Keratinocyte (primary cell): ENCODE measurements around the gene GPD1. TPM values are rescaled to one million over a fixed set of nuclear protein-coding genes. Genes with fewer than 3 reads are reported as not detected.
A peak's percentile ranks its signal among the peaks of the same experiment; 100 is the strongest.

Experiments used
- DNase-seq: peaks from one replicate; pipeline ENCODE4 v3.0.0-alpha.2; 2011; ENCODE audit warnings: low read depth, missing footprints, low spot score
- FAIRE-seq: peaks from 2 replicates; lab custom pipeline; 2011; peaks lifted over from hg19 to GRCh38; lab: Jason Lieb, UNC
- H2AFZ ChIP-seq: 2 replicates; pipeline ENCODE4 v1.6.0; 2012; ENCODE audit warnings: low read length, control low read depth, inconsistent platforms; ENCODE audit not compliant: control insufficient read depth
- H3K27ac ChIP-seq: 2 replicates; pipeline ENCODE4 v1.5.1; 2011; ENCODE audit warnings: low read length; ENCODE audit not compliant: control insufficient read depth, insufficient read depth
- H3K27me3 ChIP-seq: 3 replicates; pipeline ENCODE4 v1.6.0; 2011; ENCODE audit warnings: low read length; ENCODE audit not compliant: control insufficient read depth, insufficient read depth; ENCODE audit errors: extremely low read depth
- H3K36me3 ChIP-seq, 2 experiments: 2 replicates in 1 of 2; 3 replicates in 1 of 2; pipeline ENCODE4 v1.5.1; 2011; ENCODE audit warnings: low read length in 2 of 2, mild to moderate bottlenecking in 1 of 2; ENCODE audit not compliant: control insufficient read depth in 2 of 2, insufficient read depth in 2 of 2; ENCODE audit errors: extremely low read depth in 1 of 2
- H3K4me1 ChIP-seq: 3 replicates; pipeline ENCODE4 v1.5.1; 2011; ENCODE audit warnings: low read length; ENCODE audit not compliant: control insufficient read depth, insufficient read depth; ENCODE audit errors: extremely low read depth
- H3K4me2 ChIP-seq: 3 replicates; pipeline ENCODE4 v1.6.0; 2011; ENCODE audit warnings: low read depth, low read length; ENCODE audit not compliant: control insufficient read depth, insufficient read depth; ENCODE audit errors: extremely low read depth
- H3K4me3 ChIP-seq, 3 experiments: fragments of 200-600 bp in 1 of 3; sonication (generic) in 1 of 3; 2 replicates in 2 of 3; 3 replicates in 1 of 3; pipeline ENCODE4 v1.5.1; 2011 to 2016; ENCODE audit warnings: low read length in 3 of 3, mild to moderate bottlenecking in 3 of 3, control low read depth in 2 of 3, inconsistent platforms in 1 of 3, low read depth in 1 of 3, mixed read lengths in 1 of 3, mixed run types in 1 of 3, moderate library complexity in 1 of 3; ENCODE audit not compliant: control insufficient read depth in 2 of 3, insufficient read depth in 2 of 3; ENCODE audit errors: extremely low read depth in 1 of 3
- H3K79me2 ChIP-seq: 2 replicates; pipeline ENCODE4 v1.6.0; 2012; ENCODE audit warnings: low read length; ENCODE audit not compliant: control insufficient read depth, insufficient read depth
- H3K9ac ChIP-seq: 3 replicates; pipeline ENCODE4 v1.6.0; 2011; ENCODE audit warnings: low read length; ENCODE audit not compliant: control insufficient read depth, insufficient read depth; ENCODE audit errors: extremely low read depth
- H3K9me1 ChIP-seq: 3 replicates; pipeline ENCODE4 v1.6.0; 2011; ENCODE audit warnings: low read length; ENCODE audit not compliant: control insufficient read depth, insufficient read depth; ENCODE audit errors: extremely low read depth
- H3K9me3 ChIP-seq: 2 replicates; pipeline ENCODE4 v1.5.1; 2012; ENCODE audit warnings: low read depth, low read length; ENCODE audit not compliant: control insufficient read depth
- H4K20me1 ChIP-seq: 3 replicates; pipeline ENCODE4 v1.6.0; 2011; ENCODE audit warnings: low read length; ENCODE audit not compliant: control insufficient read depth, insufficient read depth; ENCODE audit errors: extremely low read depth
- EZH2 ChIP-seq: IDR thresholded peaks from one replicate; pipeline ENCODE4 v1.6.1; 2012; ENCODE audit warnings: inconsistent platforms, mild to moderate bottlenecking, low read length, moderate library complexity
- dilution Hi-C: fragments of 300-500 bp; cut with MboI; formaldehyde crosslinking; loops from one replicate; pipeline ENCODE4 v1.7.0; 2020; ENCODE audit warnings: low sequenced_read_pairs; ENCODE audit not compliant: extremely low pct_ligation_motif_present
- polyA plus RNA-seq, 5 experiments: library from polyadenylated mRNA; depleted of rRNA in 3 of 5; stranded (reverse) in 3 of 5; stranded (forward) in 1 of 5; unstranded in 1 of 5; fragments of >200 nt; gene quantifications; 1 replicate in 1 of 5; 2 replicates in 3 of 5; 3 replicates in 1 of 5; pipeline versions ENCODE4 v1.2.1 to v1.2.3, GENCODE V29; 2011 to 2012; ENCODE audit warnings: missing spikeins in 2 of 5, low read depth in 1 of 5, low replicate concordance in 1 of 5
- TF ChIP-seq, protein P1 (sequence below), 3 experiments: IDR thresholded peaks in 1 of 3; conservative IDR thresholded peaks in 1 of 3; optimal IDR thresholded peaks in 1 of 3; 2 replicates in 2 of 3; 3 replicates in 1 of 3; pipeline versions ENCODE3 to v1.5.1; 2011; ENCODE audit warnings: low read length in 3 of 3, mild to moderate bottlenecking in 3 of 3, moderate library complexity in 2 of 3, control low read depth in 1 of 3, inconsistent platforms in 1 of 3; ENCODE audit not compliant: insufficient read depth in 2 of 3; ENCODE audit errors: extremely low read depth in 1 of 3

Gene GPD1
- polyA plus RNA-seq, 1 donor (not counting 4 experiments of a cell fraction or from before 2014, with no cell fraction given): 0.13 TPM

DNA sequence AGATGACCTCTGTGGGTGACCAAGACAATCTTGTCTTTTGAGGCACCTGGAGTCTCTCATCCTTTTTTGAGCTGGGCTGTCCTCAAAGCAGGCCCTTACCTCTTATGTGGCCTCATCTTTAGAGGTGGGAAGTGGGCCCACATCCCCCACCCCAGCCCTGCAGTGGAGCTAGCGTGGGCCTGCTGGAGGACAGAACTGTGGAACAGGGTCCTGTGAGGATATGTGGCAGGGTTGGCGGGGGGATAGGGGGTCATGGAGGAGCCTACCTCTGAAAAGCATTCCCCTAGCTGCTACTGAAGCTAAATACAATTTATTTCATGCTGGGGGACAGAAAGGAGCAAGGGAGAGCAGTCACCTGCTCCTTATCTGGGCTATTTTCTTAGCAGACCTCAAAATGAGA is 457 bp upstream of the GPD1 start:
- H3K79me2 ChIP-seq: no peaks in the 10 kb centered on the region
- H3K4me3 ChIP-seq: no peak overlapping the region
- no peaks in the 10 kb centered on the region for H3K9me3 ChIP-seq
- no peak for DNase-seq
- H3K27me3 ChIP-seq: no peaks in the 10 kb centered on the region
- peaks cover 14 to 23% of the 10 kb centered on the region in 2 experiments for H3K36me3 ChIP-seq
- H3K4me2 ChIP-seq: no peak overlapping the region
- H3K27ac ChIP-seq: no peak overlapping the region
- no peak overlapping the region for H2AFZ ChIP-seq
- peaks cover 18% of the 10 kb centered on the region for H3K4me1 ChIP-seq
- no peaks in the 10 kb centered on the region for H3K9me1 ChIP-seq
- FAIRE-seq: no peak
- no peak for TF ChIP-seq EZH2
- TF ChIP-seq, protein P1, sequence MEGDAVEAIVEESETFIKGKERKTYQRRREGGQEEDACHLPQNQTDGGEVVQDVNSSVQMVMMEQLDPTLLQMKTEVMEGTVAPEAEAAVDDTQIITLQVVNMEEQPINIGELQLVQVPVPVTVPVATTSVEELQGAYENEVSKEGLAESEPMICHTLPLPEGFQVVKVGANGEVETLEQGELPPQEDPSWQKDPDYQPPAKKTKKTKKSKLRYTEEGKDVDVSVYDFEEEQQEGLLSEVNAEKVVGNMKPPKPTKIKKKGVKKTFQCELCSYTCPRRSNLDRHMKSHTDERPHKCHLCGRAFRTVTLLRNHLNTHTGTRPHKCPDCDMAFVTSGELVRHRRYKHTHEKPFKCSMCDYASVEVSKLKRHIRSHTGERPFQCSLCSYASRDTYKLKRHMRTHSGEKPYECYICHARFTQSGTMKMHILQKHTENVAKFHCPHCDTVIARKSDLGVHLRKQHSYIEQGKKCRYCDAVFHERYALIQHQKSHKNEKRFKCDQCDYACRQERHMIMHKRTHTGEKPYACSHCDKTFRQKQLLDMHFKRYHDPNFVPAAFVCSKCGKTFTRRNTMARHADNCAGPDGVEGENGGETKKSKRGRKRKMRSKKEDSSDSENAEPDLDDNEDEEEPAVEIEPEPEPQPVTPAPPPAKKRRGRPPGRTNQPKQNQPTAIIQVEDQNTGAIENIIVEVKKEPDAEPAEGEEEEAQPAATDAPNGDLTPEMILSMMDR (optimal IDR thresholded peaks at IDR 0.05 in 1 of 3, IDR thresholded peaks at IDR 0.05 in 1 of 3, conservative IDR thresholded peaks at IDR 0.05 in 1 of 3; ENCODE audit: extremely low read depth in 1 of 3, insufficient read depth in 2 of 3, low read length in 3 of 3): no peak
- no peak overlapping the region for H3K9ac ChIP-seq
- dilution Hi-C loops: no loop called here
- H4K20me1 ChIP-seq: no peaks in the 10 kb centered on the region

- Histone ChIP-seq H3K27ac (no peak overlapping the region), H3K27me3 (no peaks in the 10 kb centered on the region), H3K9ac (no peak overlapping the region), H3K4me1 (peaks cover 8% of the 10 kb centered on the region), H2AFZ (no peak overlapping the region), H3K9me1 (no peaks in the 10 kb centered on the region), H3K4me2 (peak overlapping the region; percentile 40), H3K36me3 (peaks cover 5 to 17% of the 10 kb centered on the region in 2 experiments), H3K9me3 (no peaks in the 10 kb centered on the region), H3K4me3 (no peak overlapping the region), H3K79me2 (no peaks in the 10 kb centered on the region), H4K20me1 (no peaks in the 10 kb centered on the region)
- DNase-seq (no peak), FAIRE-seq (no peak)
- TF ChIP-seq EZH2: no peak
- TF ChIP-seq, protein P1 (optimal IDR thresholded peaks at IDR 0.05 in 1 of 3, IDR thresholded peaks at IDR 0.05 in 1 of 3, conservative IDR thresholded peaks at IDR 0.05 in 1 of 3; ENCODE audit: extremely low read depth in 1 of 3, insufficient read depth in 2 of 3, low read length in 3 of 3): no peak
- dilution Hi-C loops: no loop called here
These were observed 884 bp downstream of the GPD1 start for GRCh38 chr12:50104417-50105366.
